Panc1 (cell line): Measurements from ENCODE around the gene ZDHHC1. TPM values are rescaled to one million over a fixed set of nuclear protein-coding genes. Genes with fewer than 3 reads are reported as not detected.

Source experiments
- ATAC-seq: fragments of 200-7000 bp; cut with Tn5 transposase; 2 replicates; pipeline ENCODE4 v1.9.1; 2020; ENCODE audit warnings: mild to moderate bottlenecking, moderate library complexity
- BruUV-seq: library from RNA; stranded (reverse); fragments of 400-500 nt; replicated peaks from 2 replicates; lab custom pipeline; 2021; lab: Mats Ljungman, UMichigan
- CTCF ChIA-PET: fragments of 300-600 bp; sonication (Branson Sonifier 250); formaldehyde crosslinking; loops from one replicate; lab custom pipeline; 2022; ENCODE audit warnings: antibody characterized with exemption; lab: Charles Lee
- POLR2A ChIA-PET: fragments of 300-600 bp; sonication (Branson Sonifier 250); formaldehyde crosslinking; loops from one replicate; lab custom pipeline; 2022; ENCODE audit warnings: antibody characterized with exemption; lab: Charles Lee
- DNase-seq: peaks from one replicate; pipeline ENCODE4 v3.0.0-alpha.2; 2010; ENCODE audit warnings: low read depth, low spot score
- H3K27ac ChIP-seq: 2 replicates; pipeline ENCODE4 v1.5.1; 2011; ENCODE audit warnings: mild to moderate bottlenecking, low read length, inconsistent platforms
- H3K27me3 ChIP-seq: fragments of 200-500 bp; sonication (Bioruptor generic); 2 replicates; pipeline ENCODE4 v1.6.0; 2014; ENCODE audit warnings: low read length, inconsistent platforms; ENCODE audit not compliant: control insufficient read depth, insufficient read depth
- H3K36me3 ChIP-seq: fragments of 200-500 bp; sonication (Bioruptor generic); 2 replicates; pipeline ENCODE4 v1.5.1; 2014; ENCODE audit warnings: inconsistent platforms, mild to moderate bottlenecking, low read length, moderate library complexity; ENCODE audit not compliant: control insufficient read depth, insufficient read depth
- H3K4me1 ChIP-seq: 2 replicates; pipeline ENCODE4 v1.5.1; 2011; ENCODE audit warnings: inconsistent platforms, mild to moderate bottlenecking, low read length, moderate library complexity; ENCODE audit not compliant: control insufficient read depth, insufficient read depth
- H3K4me3 ChIP-seq, 2 experiments: 2 replicates each; pipeline ENCODE4 v1.5.1; 2011 to 2012; ENCODE audit warnings: low read depth in 2 of 2, low read length in 2 of 2, mild to moderate bottlenecking in 2 of 2, inconsistent platforms in 1 of 2, moderate library complexity in 1 of 2
- H3K9me3 ChIP-seq: fragments of 200-500 bp; sonication (Bioruptor generic); 2 replicates; pipeline ENCODE4 v1.5.1; 2014; ENCODE audit warnings: low read depth, mild to moderate bottlenecking, inconsistent platforms, low read length, moderate library complexity; ENCODE audit not compliant: control insufficient read depth, insufficient read depth
- CTCF ChIP-seq: fragments of 450-650 bp; IDR thresholded peaks from 2 replicates; pipeline ENCODE4 v1.5.1; 2017; ENCODE audit warnings: mild to moderate bottlenecking
- POLR2AphosphoS5 ChIP-seq: IDR thresholded peaks from 2 replicates; pipeline ENCODE4 v1.6.1; 2012; ENCODE audit warnings: mild to moderate bottlenecking, low read depth, low read length, moderate library complexity
- REST ChIP-seq, 2 experiments: IDR thresholded peaks; 2 replicates each; pipeline ENCODE4 v1.6.1; 2011 to 2012; ENCODE audit warnings: low read depth in 2 of 2, control low read depth in 1 of 2, low read length in 1 of 2, mild to moderate bottlenecking in 1 of 2, moderate library complexity in 1 of 2; ENCODE audit not compliant: insufficient read depth in 1 of 2
- SIN3A ChIP-seq: IDR thresholded peaks from 2 replicates; pipeline ENCODE4 v1.6.1; 2012; ENCODE audit warnings: low read depth, mild to moderate bottlenecking, low read length, moderate library complexity, borderline replicate concordance; ENCODE audit not compliant: insufficient read depth
- TCF7L2 ChIP-seq: IDR thresholded peaks from 2 replicates; pipeline ENCODE4 v1.6.1; 2011; ENCODE audit warnings: mild to moderate bottlenecking, low read depth, low read length, inconsistent platforms
- in situ Hi-C: cut with HindIII; loops from 2 replicates; pipeline ENCODE4 v1.10.0; 2016; ENCODE audit warnings: low sequenced_read_pairs, low pct_unique_long_range_greater_than_20kb
- intact Hi-C: fragments of 100-400 bp; cut with micrococcal nuclease; formaldehyde crosslinking; loops from one replicate; pipeline ENCODE4 v1.10.0; 2022; ENCODE audit not compliant: unreplicated experiment
- total RNA-seq: library from RNA; stranded (reverse); gene quantifications from one replicate; pipeline ENCODE4 v1.2.1, GENCODE V29; 2021; ENCODE audit not compliant: unreplicated experiment

Gene ZDHHC1
- total RNA-seq, 1 experiment from 2014 or later, result 7.8 TPM

- DNase-seq, result no peak
- ChIA-PET POLR2A (interaction anchor here (0.7 kb wide), 1 partner anchor 76 kb away, joined by 3 read pairs; no protein-coding TSS in a partner anchor), CTCF (interaction anchor here (0.6 to 1.2 kb wide), 5 partner anchors 9 to 139 kb away, joined by 3 read pairs; no protein-coding TSS in a partner anchor)
- ATAC-seq, result peak; percentile 80
- Histone ChIP-seq H3K4me3 (no peak overlapping the region), H3K27me3 (no peaks in the 10 kb centered on the region), H3K9me3 (no peaks in the 10 kb centered on the region), H3K4me1 (no peaks in the 10 kb centered on the region), H3K36me3 (no peaks in the 10 kb centered on the region), H3K27ac (no peak overlapping the region)
- TF ChIP-seq REST (IDR thresholded peaks at IDR 0.05; ENCODE audit: insufficient read depth in 1 of 2, low read depth in 2 of 2, low read length in 1 of 2) (no peak), CTCF (peak; percentile 88)
- in situ Hi-C loops, result no loop called here
- intact Hi-C loops, result no loop called here
- no TSS peak for BruUV-seq
Measured at GRCh38 chr16:67399218-67399733, 17.0 kb downstream of the ZDHHC1 start.

GRCh38 chr16:67398546-67399217 lies 17.6 kb downstream of the ZDHHC1 start:
- POLR2A ChIA-PET, result no interaction called here
- TF ChIP-seq REST (IDR thresholded peaks at IDR 0.05; ENCODE audit: insufficient read depth in 1 of 2, low read depth in 2 of 2, low read length in 1 of 2) (no peak), POLR2AphosphoS5 (no peak), CTCF (no peak), SIN3A (no peak), TCF7L2 (no peak)

More at GRCh38 chr16:67398546-67399217, 17.6 kb downstream of the ZDHHC1 start:
- Histone ChIP-seq H3K36me3 (no peaks in the 10 kb centered on the region), H3K4me3 (no peak overlapping the region), H3K4me1 (no peaks in the 10 kb centered on the region; the same call in 1 of the 2 replicates), H3K27ac (no peak overlapping the region), H3K9me3 (no peaks in the 10 kb centered on the region), H3K27me3 (no peaks in the 10 kb centered on the region)
- in situ Hi-C loops, result no loop called here
- intact Hi-C loops, result no loop called here
- ATAC-seq, result no peak
- DNase-seq, result no peak
- BruUV-seq, result no TSS peak
- CTCF ChIA-PET, result interaction anchor here (0.6 kb wide), 1 partner anchor 14 kb away, joined by 3 read pairs; no protein-coding TSS in a partner anchor
